GM18873 (cell line): ENCODE measurements around the gene ZNF83.
A peak's percentile ranks its signal among the peaks of the same experiment; 100 is the strongest.
"Not testable (repeated sequence)": the region's sequence is repeated elsewhere in the genome, so short reads cannot be mapped to it uniquely, and the experiment has no call there.

ENCODE experiments used
- ATAC-seq: cut with Tn5 transposase; IDR thresholded peaks from one replicate; pipeline ENCODE4 v1.9.1; 2021; ENCODE audit warnings: mild to moderate bottlenecking, moderate library complexity, moderate number of reproducible peaks; ENCODE audit not compliant: unreplicated experiment, low FRiP score

The ZNF83 gene

GRCh38 chr19:52584736-52585440 is 53.3 kb downstream of the ZNF83 start:
- no peak for ATAC-seq

- ATAC-seq: peak; percentile 87
Measured at GRCh38 chr19:52570000-52570861, 67.9 kb downstream of the ZNF83 start, which contains the start of gene ZNF701. Gene ZNF701, plus strand, starts transcription at chr19:52570287. Its CDS starts 3,861 bp downstream, at chr19:52574148.

GRCh38 chr19:52569638-52569999 is 68.5 kb downstream of the ZNF83 start:
- not testable (repeated sequence) for ATAC-seq

GRCh38 chr19:52567921-52568320 is 70.2 kb downstream of the ZNF83 start:
- no peak for ATAC-seq

GRCh38 chr19:52566588-52566987 is 71.6 kb downstream of the ZNF83 start:
- no peak for ATAC-seq

- ATAC-seq: no peak
Measured at GRCh38 chr19:52566121-52566520, 72.0 kb downstream of the ZNF83 start.
